HUES48 (cell line): ENCODE data around the gene DIP2C.

Experiments used
- H3K27ac ChIP-seq: one replicate; pipeline ENCODE4 v1.7.0; 2013; ENCODE audit warnings: low read depth, low read length, inconsistent platforms
- H3K27me3 ChIP-seq: 2 replicates; pipeline ENCODE4 v1.6.1; 2013; ENCODE audit warnings: mild to moderate bottlenecking, low read length; ENCODE audit not compliant: control insufficient read depth, insufficient read depth
- H3K36me3 ChIP-seq: 2 replicates; pipeline ENCODE4 v1.6.1; 2013; ENCODE audit warnings: low read length; ENCODE audit not compliant: control insufficient read depth, insufficient read depth
- H3K4me1 ChIP-seq: 2 replicates; pipeline ENCODE4 v1.6.1; 2013; ENCODE audit warnings: mild to moderate bottlenecking, low read length; ENCODE audit not compliant: control insufficient read depth, insufficient read depth
- H3K4me3 ChIP-seq: 2 replicates; pipeline ENCODE4 v1.5.1; 2013; ENCODE audit warnings: mild to moderate bottlenecking, low read depth, low read length
- H3K9ac ChIP-seq: 2 replicates; pipeline ENCODE4 v1.6.1; 2013; ENCODE audit warnings: mild to moderate bottlenecking, low read depth, low read length, moderate library complexity
- H3K9me3 ChIP-seq: 2 replicates; pipeline ENCODE4 v1.6.1; 2013; ENCODE audit warnings: low read length; ENCODE audit not compliant: control insufficient read depth, insufficient read depth

Gene DIP2C

GRCh38 chr10:474946-475345 is 214.5 kb downstream of the DIP2C start:
- H3K9ac ChIP-seq: no peak overlapping the region
- no peak overlapping the region for H3K27ac ChIP-seq
- no peak overlapping the region for H3K4me3 ChIP-seq
- H3K36me3 ChIP-seq: peaks cover 7% of the 10 kb centered on the region; the same call in 1 of the 2 replicates
- no peaks in the 10 kb centered on the region for H3K27me3 ChIP-seq
- H3K9me3 ChIP-seq: no peaks in the 10 kb centered on the region
- H3K4me1 ChIP-seq: no peaks in the 10 kb centered on the region

- Histone ChIP-seq H3K4me1 (no peaks in the 10 kb centered on the region), H3K9me3 (no peaks in the 10 kb centered on the region), H3K27me3 (no peaks in the 10 kb centered on the region), H3K27ac (no peak overlapping the region), H3K36me3 (peaks cover 10% of the 10 kb centered on the region), H3K4me3 (no peak overlapping the region), H3K9ac (no peak overlapping the region)
These were observed 215.1 kb downstream of the DIP2C start for GRCh38 chr10:474406-474805.

GRCh38 chr10:472241-472910 is 217.1 kb downstream of the DIP2C start:
- Histone ChIP-seq H3K27me3 (no peaks in the 10 kb centered on the region), H3K4me3 (no peak overlapping the region), H3K36me3 (peaks cover 10% of the 10 kb centered on the region)

GRCh38 chr10:470339-471003 is 219.0 kb downstream of the DIP2C start:
- Histone ChIP-seq H3K36me3 (peaks cover 10% of the 10 kb centered on the region), H3K27me3 (no peaks in the 10 kb centered on the region), H3K9ac (no peak overlapping the region), H3K4me3 (no peak overlapping the region), H3K9me3 (no peaks in the 10 kb centered on the region), H3K4me1 (no peaks in the 10 kb centered on the region), H3K27ac (no peak overlapping the region)

More at GRCh38 chr10:472241-472910, 217.1 kb downstream of the DIP2C start:
- H3K9ac ChIP-seq: no peak overlapping the region
- no peak overlapping the region for H3K27ac ChIP-seq
- no peaks in the 10 kb centered on the region for H3K4me1 ChIP-seq
- H3K9me3 ChIP-seq: no peaks in the 10 kb centered on the region

- H3K4me1 ChIP-seq: no peaks in the 10 kb centered on the region
- H3K4me3 ChIP-seq: no peak overlapping the region
- H3K27ac ChIP-seq: no peak overlapping the region
- peaks cover 10% of the 10 kb centered on the region for H3K36me3 ChIP-seq
- no peak overlapping the region for H3K9ac ChIP-seq
- no peaks in the 10 kb centered on the region for H3K9me3 ChIP-seq
- H3K27me3 ChIP-seq: no peaks in the 10 kb centered on the region
These were observed 219.5 kb downstream of the DIP2C start for GRCh38 chr10:469947-470338.

GRCh38 chr10:459743-460142 is 229.7 kb downstream of the DIP2C start:
- no peaks in the 10 kb centered on the region for H3K4me1 ChIP-seq
- no peak overlapping the region for H3K27ac ChIP-seq
- H3K9ac ChIP-seq: no peak overlapping the region
- H3K4me3 ChIP-seq: no peak overlapping the region
- no peaks in the 10 kb centered on the region for H3K9me3 ChIP-seq
- H3K27me3 ChIP-seq: no peaks in the 10 kb centered on the region
- no peaks in the 10 kb centered on the region for H3K36me3 ChIP-seq

- Histone ChIP-seq H3K36me3 (no peaks in the 10 kb centered on the region), H3K27me3 (no peaks in the 10 kb centered on the region), H3K27ac (no peak overlapping the region), H3K9me3 (no peaks in the 10 kb centered on the region), H3K9ac (no peak overlapping the region), H3K4me3 (no peak overlapping the region), H3K4me1 (no peaks in the 10 kb centered on the region)
These were observed 231.0 kb downstream of the DIP2C start for GRCh38 chr10:458421-458851.

GRCh38 chr10:456486-456885 is 233.0 kb downstream of the DIP2C start:
- Histone ChIP-seq H3K27ac (no peak overlapping the region), H3K9ac (no peak overlapping the region), H3K9me3 (no peaks in the 10 kb centered on the region), H3K4me1 (no peaks in the 10 kb centered on the region), H3K4me3 (no peak overlapping the region), H3K36me3 (no peaks in the 10 kb centered on the region), H3K27me3 (no peaks in the 10 kb centered on the region)

GRCh38 chr10:454860-455259 is 234.6 kb downstream of the DIP2C start:
- Histone ChIP-seq H3K9ac (no peak overlapping the region), H3K4me1 (no peaks in the 10 kb centered on the region), H3K27me3 (no peaks in the 10 kb centered on the region), H3K9me3 (no peaks in the 10 kb centered on the region), H3K36me3 (no peaks in the 10 kb centered on the region), H3K27ac (no peak overlapping the region), H3K4me3 (no peak overlapping the region)

GRCh38 chr10:453647-454046 is 235.8 kb downstream of the DIP2C start:
- Histone ChIP-seq H3K4me1 (no peaks in the 10 kb centered on the region), H3K27ac (no peak overlapping the region), H3K36me3 (no peaks in the 10 kb centered on the region), H3K9ac (no peak overlapping the region), H3K9me3 (no peaks in the 10 kb centered on the region), H3K27me3 (no peaks in the 10 kb centered on the region), H3K4me3 (no peak overlapping the region)

- Histone ChIP-seq H3K36me3 (no peaks in the 10 kb centered on the region), H3K4me3 (no peak overlapping the region), H3K4me1 (no peaks in the 10 kb centered on the region), H3K27ac (no peak overlapping the region), H3K27me3 (no peaks in the 10 kb centered on the region), H3K9ac (no peak overlapping the region), H3K9me3 (no peaks in the 10 kb centered on the region)
These were observed 236.7 kb downstream of the DIP2C start for GRCh38 chr10:452512-453426.
